ENCODE results near the gene PSMB4. TPM values are rescaled to one million over a fixed set of nuclear protein-coding genes. Genes with fewer than 3 reads are reported as not detected.
"Not testable (repeated sequence)": the region's sequence is repeated elsewhere in the genome, so short reads cannot be mapped to it uniquely, and the experiment has no call there.

Gene PSMB4
- total and polyA plus RNA-seq, 5 donors: 171 to 344 (median 191) TPM

DNA sequence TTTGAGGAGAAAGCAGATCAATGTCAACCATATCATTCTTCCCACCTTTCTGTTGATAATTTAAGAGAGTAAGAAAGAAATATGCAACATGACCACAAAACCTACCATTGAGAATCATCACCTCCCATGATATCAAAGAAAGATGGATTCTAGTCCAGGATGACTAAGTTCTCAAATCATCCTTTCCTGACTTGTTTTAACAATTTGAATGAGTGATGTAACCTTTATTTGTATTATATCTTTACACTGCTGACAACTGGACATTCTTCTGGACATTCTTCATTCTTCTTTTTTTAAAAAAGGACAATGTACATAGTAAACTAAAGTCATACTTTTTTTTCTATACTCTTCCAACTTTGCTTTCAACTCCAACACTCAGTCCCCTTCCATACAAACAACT is 9.5 kb downstream of the PSMB4 start:
- Histone ChIP-seq H3K27ac (ENCODE audit: low read length) (no peak overlapping the region), H3K9me3 (ENCODE audit: control insufficient read depth, low read length) (no peaks in the 10 kb centered on the region), H3K27me3 (ENCODE audit: control insufficient read depth, insufficient read depth) (no peaks in the 10 kb centered on the region), H3K4me1 (ENCODE audit: control insufficient read depth, insufficient read depth, low read length) (no peaks in the 10 kb centered on the region), H3K4me3 (ENCODE audit: low read length) (no peak overlapping the region)
- DNase-seq (no peak), ATAC-seq (no peak)
- intact Hi-C loops (cut with DNase I): loop anchor here in 2 of 4 donors (10.0 kb wide), 2 partner anchors 64 to 104 kb away; partner anchors contain the start of gene RFX5 (in 1 of the 2)

- Histone ChIP-seq H3K4me1 (ENCODE audit: control insufficient read depth, insufficient read depth, low read length) (no peaks in the 10 kb centered on the region), H3K4me3 (ENCODE audit: low read length) (no peak overlapping the region), H3K27me3 (ENCODE audit: control insufficient read depth, insufficient read depth) (no peaks in the 10 kb centered on the region), H3K9me3 (ENCODE audit: control insufficient read depth, low read length) (no peaks in the 10 kb centered on the region), H3K27ac (ENCODE audit: low read length) (no peak overlapping the region)
- DNase-seq (no peak), ATAC-seq (no peak)
- WGBS: 80% methylated on average over 2 of the region's 2 CpGs
- intact Hi-C loops (cut with DNase I): no loop called here
Observed at GRCh38 chr1:151411884-151412283, 12.5 kb downstream of the PSMB4 start.

DNA sequence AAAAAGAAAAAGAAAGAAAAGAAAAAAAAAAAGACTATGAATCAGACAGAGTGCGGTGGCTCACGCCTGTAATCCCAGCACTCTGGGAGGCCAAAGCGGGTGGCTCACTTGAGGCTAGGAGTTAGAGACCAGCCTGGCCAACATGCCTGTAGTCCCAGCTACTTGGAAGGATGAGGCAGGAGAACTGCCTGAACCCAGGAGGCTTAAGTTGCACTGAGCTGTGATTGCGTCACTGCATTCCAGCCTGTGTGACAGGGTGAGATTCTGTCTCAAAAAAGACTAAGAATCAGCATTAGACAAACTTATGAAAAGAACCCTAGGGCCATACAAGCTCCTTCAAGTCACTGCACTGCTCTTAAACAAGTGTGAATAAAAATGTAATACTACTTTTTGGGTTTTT is 16.9 kb downstream of the PSMB4 start:
- Histone ChIP-seq H3K9me3 (ENCODE audit: control insufficient read depth, low read length) (no peaks in the 10 kb centered on the region), H3K27ac (ENCODE audit: low read length) (no peak overlapping the region), H3K4me1 (ENCODE audit: control insufficient read depth, insufficient read depth, low read length) (no peaks in the 10 kb centered on the region), H3K4me3 (ENCODE audit: low read length) (no peak overlapping the region), H3K27me3 (ENCODE audit: control insufficient read depth, insufficient read depth) (no peaks in the 10 kb centered on the region)
- DNase-seq: peak in 1 of 3 donors; percentile 26
- intact Hi-C loops (cut with DNase I): no loop called here
- 98% methylated on average over 4 of the region's 4 CpGs for WGBS
- ATAC-seq: peak in 1 of 2 donors; percentile 28

GRCh38 chr1:151418081-151418480 is 18.7 kb downstream of the PSMB4 start:
- WGBS: 97% methylated on average over 3 of the region's 3 CpGs
- no peak overlapping the region for H3K4me3 ChIP-seq (ENCODE audit: low read length)
- H3K9me3 ChIP-seq (ENCODE audit: control insufficient read depth, low read length): no peaks in the 10 kb centered on the region
- no peaks in the 10 kb centered on the region for H3K4me1 ChIP-seq (ENCODE audit: control insufficient read depth, insufficient read depth, low read length)
- ATAC-seq: no peak
- no peak for DNase-seq
- no peak overlapping the region for H3K27ac ChIP-seq (ENCODE audit: low read length)
- no peaks in the 10 kb centered on the region for H3K27me3 ChIP-seq (ENCODE audit: control insufficient read depth, insufficient read depth)
- intact Hi-C loops (cut with DNase I): no loop called here

DNA sequence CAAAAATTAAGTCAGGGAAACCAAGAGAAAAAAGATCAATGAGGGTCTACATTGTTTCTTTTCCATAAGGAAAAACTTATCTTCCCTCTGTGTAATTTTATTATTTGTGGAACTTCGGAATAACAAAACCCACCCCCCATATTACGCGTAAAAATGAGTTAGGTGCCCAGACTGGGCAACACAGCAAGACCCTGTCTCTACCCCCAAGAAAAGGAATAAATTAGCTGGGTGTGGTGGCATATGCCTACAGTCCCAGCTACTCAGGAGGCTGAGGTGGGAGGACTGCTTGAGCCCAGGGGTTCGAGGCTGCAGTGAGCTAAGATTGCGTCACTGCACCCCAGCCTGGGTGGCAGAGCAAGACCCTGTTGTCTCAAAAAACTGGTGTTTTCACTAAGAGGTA is 20.4 kb downstream of the PSMB4 start:
- H3K4me3 ChIP-seq (ENCODE audit: low read length): no peak overlapping the region
- no peaks in the 10 kb centered on the region for H3K27me3 ChIP-seq (ENCODE audit: control insufficient read depth, insufficient read depth)
- no peak for ATAC-seq
- no peak for DNase-seq
- 79% methylated on average over 5 of the region's 5 CpGs for WGBS
- no peak overlapping the region for H3K27ac ChIP-seq (ENCODE audit: low read length)
- H3K9me3 ChIP-seq (ENCODE audit: control insufficient read depth, low read length): no peaks in the 10 kb centered on the region
- intact Hi-C loops (cut with DNase I): no loop called here
- H3K4me1 ChIP-seq (ENCODE audit: control insufficient read depth, insufficient read depth, low read length): no peaks in the 10 kb centered on the region

DNA sequence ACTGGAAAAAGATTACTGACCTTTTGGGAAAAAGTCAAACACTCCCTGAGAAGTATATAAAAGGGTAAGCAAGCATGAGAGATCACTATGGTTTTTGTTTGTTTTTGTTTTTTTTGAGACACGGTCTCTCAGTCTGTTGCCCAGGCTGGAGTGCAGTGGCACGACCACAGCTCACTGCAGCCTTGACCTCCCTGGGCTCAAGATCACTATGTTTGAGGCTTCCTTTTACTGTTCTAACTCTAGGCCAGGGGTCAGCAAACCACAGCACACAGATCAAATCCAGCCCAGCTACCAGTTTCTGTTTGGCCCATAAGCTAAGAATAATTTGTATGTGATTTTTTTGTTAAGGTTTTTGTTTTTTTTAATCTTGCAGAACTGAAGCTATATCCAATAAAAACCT is 25.7 kb downstream of the PSMB4 start:
- ATAC-seq: peak in 1 of 2 donors; percentile 55
- 45% methylated on average over 2 of the region's 2 CpGs for WGBS
- H3K9me3 ChIP-seq (ENCODE audit: control insufficient read depth, low read length): no peaks in the 10 kb centered on the region
- intact Hi-C loops (cut with DNase I): no loop called here
- no peak overlapping the region for H3K27ac ChIP-seq (ENCODE audit: low read length)
- no peaks in the 10 kb centered on the region for H3K27me3 ChIP-seq (ENCODE audit: control insufficient read depth, insufficient read depth)
- H3K4me3 ChIP-seq (ENCODE audit: low read length): no peak overlapping the region
- no peaks in the 10 kb centered on the region for H3K4me1 ChIP-seq (ENCODE audit: control insufficient read depth, insufficient read depth, low read length)
- no peak for DNase-seq

- DNase-seq: no peak
- Histone ChIP-seq H3K4me1 (ENCODE audit: control insufficient read depth, insufficient read depth, low read length) (no peaks in the 10 kb centered on the region), H3K9me3 (ENCODE audit: control insufficient read depth, low read length) (no peaks in the 10 kb centered on the region), H3K27ac (ENCODE audit: low read length) (no peak overlapping the region), H3K27me3 (ENCODE audit: control insufficient read depth, insufficient read depth) (no peaks in the 10 kb centered on the region), H3K4me3 (ENCODE audit: low read length) (no peak overlapping the region)
- peak in 1 of 2 donors; percentile 51 for ATAC-seq
- WGBS: 95% methylated on average over 7 of the region's 7 CpGs
- intact Hi-C loops (cut with DNase I): no loop called here
Observed at GRCh38 chr1:151428068-151428467, 28.7 kb downstream of the PSMB4 start.

DNA sequence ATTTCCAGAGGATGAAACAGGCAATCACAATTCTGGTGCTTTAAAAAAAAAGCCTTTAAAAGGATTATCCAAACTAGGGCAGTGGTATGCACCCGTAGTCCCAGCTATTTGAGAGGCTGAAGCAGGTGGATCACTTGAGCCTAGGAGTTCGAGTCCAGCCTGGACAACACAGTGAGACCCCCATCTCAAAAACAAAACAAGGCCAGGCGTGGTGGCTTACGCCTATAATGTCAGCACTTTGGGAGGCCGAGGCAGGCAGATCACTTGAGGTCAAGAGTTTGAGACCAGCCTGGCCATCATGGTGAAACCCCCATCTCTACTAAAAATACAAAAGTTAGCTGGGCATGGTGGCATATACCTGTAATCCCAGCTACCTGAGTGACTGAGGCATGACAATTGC is 34.5 kb downstream of the PSMB4 start:
- intact Hi-C loops (cut with DNase I); H3K4me3 ChIP-seq (ENCODE audit: low read length); ATAC-seq; DNase-seq; H3K4me1 ChIP-seq (ENCODE audit: control insufficient read depth, insufficient read depth, low read length); H3K9me3 ChIP-seq (ENCODE audit: control insufficient read depth, low read length); H3K27me3 ChIP-seq (ENCODE audit: control insufficient read depth, insufficient read depth); H3K27ac ChIP-seq (ENCODE audit: low read length): not testable (repeated sequence)
- 94% methylated on average over 5 of the region's 5 CpGs for WGBS

DNA sequence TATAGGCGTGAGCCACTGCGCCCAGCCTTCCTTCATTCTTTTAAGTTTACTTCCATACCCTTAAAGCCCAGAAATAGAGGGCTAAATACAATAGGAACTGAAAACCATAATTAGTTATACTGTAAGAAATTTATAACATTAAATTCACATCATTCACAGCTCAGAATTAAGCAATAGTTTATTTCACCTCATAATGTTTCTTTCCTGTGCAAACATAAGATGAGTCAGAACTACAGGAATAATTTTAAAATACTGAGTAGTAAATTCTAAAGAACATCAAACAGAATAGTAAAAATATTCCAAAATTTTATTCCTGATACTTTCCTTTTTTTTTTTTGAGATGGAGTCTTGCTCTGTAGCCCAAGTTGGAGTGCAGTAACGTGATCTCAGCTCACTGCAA is 35.8 kb downstream of the PSMB4 start:
- H3K4me1 ChIP-seq (ENCODE audit: control insufficient read depth, insufficient read depth, low read length): peaks cover 3% of the 10 kb centered on the region
- ATAC-seq (no peak), DNase-seq (no peak)
- WGBS: 92% methylated on average over 3 of the region's 3 CpGs
- no peaks in the 10 kb centered on the region for H3K27me3 ChIP-seq (ENCODE audit: control insufficient read depth, insufficient read depth)
- H3K4me3 ChIP-seq (ENCODE audit: low read length): no peak overlapping the region
- H3K9me3 ChIP-seq (ENCODE audit: control insufficient read depth, low read length): no peaks in the 10 kb centered on the region
- no peak overlapping the region for H3K27ac ChIP-seq (ENCODE audit: low read length)
- intact Hi-C loops (cut with DNase I): no loop called here

GRCh38 chr1:151436985-151437384 is 37.6 kb downstream of the PSMB4 start:
- H3K27ac ChIP-seq (ENCODE audit: low read length): no peak overlapping the region
- ATAC-seq (no peak), DNase-seq (no peak)
- intact Hi-C loops (cut with DNase I): no loop called here
- 81% methylated on average over 6 of the region's 6 CpGs for WGBS
- no peaks in the 10 kb centered on the region for H3K9me3 ChIP-seq (ENCODE audit: control insufficient read depth, low read length)
- H3K27me3 ChIP-seq (ENCODE audit: control insufficient read depth, insufficient read depth): no peaks in the 10 kb centered on the region
- peaks cover 6% of the 10 kb centered on the region for H3K4me1 ChIP-seq (ENCODE audit: control insufficient read depth, insufficient read depth, low read length)
- H3K4me3 ChIP-seq (ENCODE audit: low read length): no peak overlapping the region

GRCh38 chr1:151437396-151437795 is 38.0 kb downstream of the PSMB4 start:
- WGBS: 69% methylated on average over 8 of the region's 8 CpGs

More at GRCh38 chr1:151437396-151437795, 38.0 kb downstream of the PSMB4 start:
- H3K27ac ChIP-seq (ENCODE audit: low read length); H3K4me1 ChIP-seq (ENCODE audit: control insufficient read depth, insufficient read depth, low read length); intact Hi-C loops (cut with DNase I); H3K27me3 ChIP-seq (ENCODE audit: control insufficient read depth, insufficient read depth); H3K9me3 ChIP-seq (ENCODE audit: control insufficient read depth, low read length); H3K4me3 ChIP-seq (ENCODE audit: low read length); ATAC-seq; DNase-seq: not testable (repeated sequence)
